Measurements from ENCODE around the gene TRDMT1. TPM values are rescaled to one million over a fixed set of nuclear protein-coding genes. Genes with fewer than 3 reads are reported as not detected.
"Not testable (repeated sequence)": the region's sequence is repeated elsewhere in the genome, so short reads cannot be mapped to it uniquely, and the experiment has no call there.

Gene TRDMT1
- total RNA-seq, 1 donor from 2014 or later = 6.1 TPM

GRCh38 chr10:17129741-17130140 is 71.7 kb downstream of the TRDMT1 start, which contains the start of gene CUBN:
Gene CUBN (minus strand): TSS chr10:17129811. CDS start chr10:17129765, 46 bp downstream.
- DNase-seq (ENCODE audit: low read depth) = no peak

- DNase-seq (ENCODE audit: low read depth) = no peak
Observed at GRCh38 chr10:17128261-17128660, 73.2 kb downstream of the TRDMT1 start.

GRCh38 chr10:17126327-17126726 is 75.1 kb downstream of the TRDMT1 start:
- no peak for DNase-seq (ENCODE audit: low read depth)

GRCh38 chr10:17125206-17125893 is 76.1 kb downstream of the TRDMT1 start:
- no peak for DNase-seq (ENCODE audit: low read depth)

DNA sequence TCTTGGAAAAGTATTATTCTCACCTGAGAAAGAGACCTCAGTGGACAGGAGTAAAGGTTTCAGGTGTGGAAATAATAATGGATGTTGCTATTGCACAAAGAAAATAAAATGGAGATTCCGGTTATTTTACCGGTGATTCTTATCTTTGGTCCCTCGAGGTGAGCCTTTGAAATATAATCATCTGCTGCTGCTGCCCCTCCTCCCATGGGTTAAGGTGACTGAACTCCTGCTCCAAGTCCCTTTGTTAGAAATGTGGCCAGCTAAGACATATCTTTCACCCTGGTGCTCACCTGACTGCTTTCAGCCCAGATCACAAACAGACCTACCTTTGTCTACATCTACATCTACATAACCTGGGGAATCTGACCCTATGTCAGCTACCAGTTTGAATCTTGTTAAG is 77.5 kb downstream of the TRDMT1 start:
- DNase-seq (ENCODE audit: low read depth) = no peak

- peak; percentile 81 for DNase-seq (ENCODE audit: low read depth)
Observed at GRCh38 chr10:17122726-17123661, 78.5 kb downstream of the TRDMT1 start.

GRCh38 chr10:17122052-17122451 is 79.4 kb downstream of the TRDMT1 start:
- peak; percentile 60 for DNase-seq (ENCODE audit: low read depth)

DNA sequence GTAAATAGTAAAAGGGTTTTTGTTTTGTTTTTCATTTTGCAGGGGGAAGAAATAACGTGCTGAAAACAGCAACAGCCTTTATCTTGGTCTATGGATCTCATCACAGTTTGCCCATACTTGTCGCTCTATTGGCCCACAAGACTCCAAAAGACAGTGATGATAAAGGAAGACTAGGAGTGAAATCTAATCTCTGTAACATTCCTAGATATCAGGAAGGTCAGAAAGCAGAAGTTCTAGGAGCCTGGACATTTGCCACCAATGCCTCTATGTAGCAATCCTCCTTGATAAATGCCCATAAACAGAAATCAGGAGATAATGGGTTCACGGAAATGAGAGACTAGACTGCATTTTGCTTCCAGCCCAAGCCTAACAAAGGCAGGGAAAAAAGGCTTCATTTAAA is 80.8 kb downstream of the TRDMT1 start:
- DNase-seq (ENCODE audit: low read depth) = no peak

- no peak for DNase-seq (ENCODE audit: low read depth)
Observed at GRCh38 chr10:17119845-17120244, 81.6 kb downstream of the TRDMT1 start.

GRCh38 chr10:17116193-17116592 is 85.3 kb downstream of the TRDMT1 start:
- no peak for DNase-seq (ENCODE audit: low read depth)

DNA sequence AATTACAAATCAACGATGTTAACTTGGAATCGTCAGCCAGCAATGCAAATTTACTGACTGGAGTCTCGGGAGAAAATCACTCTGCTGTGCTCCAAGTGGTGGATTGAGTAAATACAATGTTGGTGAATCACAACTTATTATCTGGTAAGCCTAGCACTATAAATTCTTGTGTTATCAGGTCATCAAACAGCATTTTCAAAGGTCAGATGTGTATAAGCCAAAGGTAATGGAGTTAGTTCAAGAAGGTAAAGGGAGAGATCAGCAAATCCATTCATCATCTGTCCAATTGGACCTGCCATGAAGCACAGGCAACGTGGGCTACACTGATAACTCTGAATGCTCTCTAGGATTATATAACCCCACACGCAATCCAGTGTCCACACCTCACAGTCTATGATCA is 85.8 kb downstream of the TRDMT1 start:
- peak; percentile 49 for DNase-seq (ENCODE audit: low read depth)

DNA sequence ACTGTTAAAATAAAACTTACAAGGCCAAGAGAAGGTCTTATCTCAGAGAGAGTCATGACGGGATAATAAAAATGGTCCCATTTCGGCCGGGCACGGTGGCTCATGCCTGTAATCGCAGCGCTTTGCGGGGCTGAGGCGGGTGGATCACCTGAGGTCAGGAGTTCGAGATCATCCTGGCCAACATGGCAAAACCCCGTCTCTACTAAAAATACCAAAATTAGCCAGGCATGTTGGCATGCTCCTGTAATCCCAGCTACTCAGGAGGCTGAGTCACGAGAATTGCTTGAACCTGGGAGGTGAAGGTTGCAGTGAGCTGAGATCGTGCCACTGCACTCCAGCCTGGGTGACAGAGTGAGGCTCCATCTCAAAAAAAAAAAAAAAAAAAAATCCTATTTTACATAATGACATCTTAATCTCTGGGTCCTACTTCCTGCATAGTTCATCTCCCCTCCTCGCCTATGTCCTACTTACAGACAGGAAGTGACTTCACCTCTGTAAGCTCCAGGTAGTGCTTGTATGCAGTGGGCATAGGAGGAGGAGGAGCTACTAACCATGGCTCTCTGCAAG is 86.5 kb downstream of the TRDMT1 start:
- not testable (repeated sequence) for DNase-seq (ENCODE audit: low read depth)

DNA sequence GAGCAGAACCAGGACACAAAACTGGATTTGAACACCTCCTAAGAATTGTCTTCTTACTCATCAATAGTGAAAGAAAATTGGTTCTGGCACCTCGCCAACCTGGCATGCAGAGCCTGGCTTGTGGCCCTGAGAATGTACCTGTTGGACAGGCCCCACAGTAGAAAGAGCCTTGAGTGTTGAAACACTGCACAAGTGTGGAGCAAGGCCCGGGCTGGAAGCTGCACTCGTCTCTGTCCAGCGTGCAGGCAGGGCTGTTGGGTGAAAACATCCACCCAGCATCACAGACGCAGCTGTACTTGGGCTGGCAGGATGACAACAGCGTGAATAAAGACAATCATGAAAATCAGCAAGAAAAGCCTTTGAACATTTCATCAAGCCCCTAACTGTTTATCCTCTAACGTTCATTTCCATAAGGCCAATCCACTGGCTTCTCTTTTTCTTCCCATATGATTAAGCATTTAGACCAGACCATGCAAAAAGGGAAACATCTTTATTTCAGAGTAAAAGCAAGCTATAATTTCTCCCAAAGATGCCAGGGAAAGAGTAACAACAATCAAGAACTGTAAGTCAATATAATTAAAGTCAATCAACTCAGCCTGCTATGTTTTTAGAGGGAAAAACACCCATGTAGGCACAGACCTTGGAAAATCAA is 87.5 kb downstream of the TRDMT1 start:
- no peak for DNase-seq (ENCODE audit: low read depth)

- DNase-seq (ENCODE audit: low read depth) = no peak
Observed at GRCh38 chr10:17113346-17113745, 88.1 kb downstream of the TRDMT1 start.

DNA sequence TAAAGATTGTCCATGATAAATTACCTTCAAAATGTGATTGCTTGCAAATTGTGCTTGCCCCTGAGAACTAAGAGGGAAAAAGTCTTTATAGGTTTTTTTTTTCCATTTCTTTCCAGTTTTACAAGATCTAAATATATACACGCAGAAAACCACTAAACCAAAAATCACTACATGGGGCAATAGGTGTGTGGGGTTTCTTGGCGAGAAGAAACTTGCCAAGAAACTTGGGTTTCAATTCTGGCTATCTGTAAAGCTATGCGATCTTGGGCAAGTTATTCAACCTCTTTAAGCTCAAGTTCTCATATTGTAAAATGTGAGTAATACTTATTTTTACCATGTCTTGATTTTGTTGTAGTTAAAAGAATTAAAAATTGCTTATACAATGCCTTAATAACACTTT is 88.9 kb downstream of the TRDMT1 start:
- no peak for DNase-seq (ENCODE audit: low read depth)

DNA sequence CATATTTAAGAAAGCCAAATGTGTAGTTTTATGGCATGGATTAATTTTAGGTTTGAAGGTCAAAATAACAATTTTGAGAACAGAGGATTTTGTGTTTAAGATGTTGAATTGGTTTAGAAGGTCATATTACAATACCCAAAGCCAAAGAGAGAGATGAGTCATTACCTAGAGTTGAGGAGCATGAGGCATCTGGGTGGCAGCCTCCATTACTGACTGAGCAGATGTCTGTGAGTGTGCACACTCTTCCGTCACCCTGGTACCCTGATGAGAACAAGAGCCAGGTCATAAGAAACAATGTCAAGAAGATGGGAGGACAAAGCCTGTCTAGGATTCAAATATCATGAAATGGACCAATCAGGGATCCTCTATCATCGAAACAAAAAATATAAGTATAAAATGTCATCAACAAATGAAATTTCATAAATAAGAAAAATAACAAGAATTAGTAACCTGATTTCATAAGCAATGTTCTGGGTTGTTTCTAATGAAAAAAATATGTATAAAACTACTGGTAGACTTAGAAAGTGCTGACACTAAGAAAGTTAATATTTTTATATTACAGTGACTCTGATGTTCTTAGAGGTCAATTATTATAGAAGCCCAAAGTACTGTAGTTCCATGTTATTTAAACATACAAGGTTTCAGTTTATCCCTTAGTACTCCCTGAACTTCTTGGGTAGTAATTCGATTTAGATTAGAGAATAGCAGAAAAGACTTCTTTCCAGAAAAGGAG is 91.8 kb downstream of the TRDMT1 start:
- DNase-seq (ENCODE audit: low read depth) = peak; percentile 64

DNA sequence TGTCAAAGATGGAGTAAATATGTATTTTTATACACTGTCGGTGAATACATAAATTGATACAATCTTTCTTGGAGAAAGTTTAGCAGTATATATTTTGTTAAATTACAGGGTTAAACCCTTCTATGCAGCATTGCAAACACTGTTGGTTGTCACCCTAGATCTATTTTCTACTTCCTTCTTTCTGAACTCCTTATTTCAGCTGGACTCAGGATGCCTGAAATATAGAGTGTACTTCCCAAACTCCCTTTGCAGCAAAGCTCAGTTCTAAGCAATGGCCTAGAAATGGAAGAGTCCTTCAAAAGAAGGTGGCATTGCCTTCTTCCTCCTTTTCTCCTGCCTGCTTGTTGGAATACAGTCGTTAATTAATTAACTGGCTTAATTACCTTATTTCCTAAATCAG is 92.4 kb downstream of the TRDMT1 start:
- DNase-seq (ENCODE audit: low read depth) = no peak

- DNase-seq (ENCODE audit: low read depth) = no peak
Observed at GRCh38 chr10:17106991-17107390, 94.5 kb downstream of the TRDMT1 start.

- DNase-seq (ENCODE audit: low read depth) = peak; percentile 73
Observed at GRCh38 chr10:17101910-17102266, 99.6 kb downstream of the TRDMT1 start.

DNA sequence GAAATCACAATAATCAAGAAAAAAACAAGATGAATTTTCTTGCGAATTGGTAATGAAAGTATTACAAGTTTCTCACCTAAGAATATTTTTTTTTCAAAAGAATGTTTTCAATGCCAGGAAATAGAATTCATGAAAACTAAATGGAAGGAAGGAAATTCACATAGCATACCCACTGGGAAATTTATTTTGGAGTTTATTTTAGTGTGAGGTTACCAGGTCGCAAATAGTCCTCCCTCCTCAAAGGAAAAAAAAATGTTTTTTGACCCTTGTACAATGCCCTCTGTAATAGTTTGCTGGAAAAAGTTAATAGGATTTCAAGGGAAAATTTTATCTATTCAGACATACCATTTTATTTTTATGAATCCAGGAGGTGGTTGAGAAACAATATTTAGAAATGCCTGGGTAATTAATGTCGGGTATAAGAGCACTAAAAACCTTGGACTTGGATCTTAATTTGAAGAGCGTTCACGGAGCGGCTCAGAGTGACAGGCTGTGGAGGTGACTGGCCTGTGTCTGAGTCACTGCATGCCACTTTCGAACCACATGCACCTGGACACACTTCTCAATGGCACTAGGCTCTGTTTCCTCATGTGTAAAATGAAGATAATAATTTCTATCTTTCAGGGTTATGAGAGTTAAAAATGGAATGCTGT is 100.1 kb downstream of the TRDMT1 start:
- peak; percentile 45 for DNase-seq (ENCODE audit: low read depth)

DNA sequence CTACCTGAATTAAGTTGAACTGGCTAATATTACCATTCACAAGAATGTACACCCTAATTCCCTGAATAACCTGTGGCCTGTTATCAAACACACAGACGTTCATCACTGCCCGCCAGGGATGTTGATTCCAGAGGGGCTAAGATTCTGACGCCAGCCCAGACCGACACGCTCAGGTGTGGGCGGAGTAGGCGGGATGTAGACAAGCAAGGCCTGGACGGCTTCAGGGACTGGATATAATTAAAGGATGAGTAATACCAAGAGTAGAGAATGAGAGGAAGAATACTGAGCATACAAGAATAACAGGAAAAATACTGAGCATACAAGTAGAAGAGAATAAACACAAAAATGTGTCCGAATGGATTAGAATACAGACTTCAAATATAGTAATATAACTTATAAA is 100.9 kb downstream of the TRDMT1 start:
- peak; percentile 35 for DNase-seq (ENCODE audit: low read depth)

All from renal cortical epithelial cell (primary cell).